Measurements from ENCODE around the gene ST6GALNAC4.

Gene ST6GALNAC4

DNA sequence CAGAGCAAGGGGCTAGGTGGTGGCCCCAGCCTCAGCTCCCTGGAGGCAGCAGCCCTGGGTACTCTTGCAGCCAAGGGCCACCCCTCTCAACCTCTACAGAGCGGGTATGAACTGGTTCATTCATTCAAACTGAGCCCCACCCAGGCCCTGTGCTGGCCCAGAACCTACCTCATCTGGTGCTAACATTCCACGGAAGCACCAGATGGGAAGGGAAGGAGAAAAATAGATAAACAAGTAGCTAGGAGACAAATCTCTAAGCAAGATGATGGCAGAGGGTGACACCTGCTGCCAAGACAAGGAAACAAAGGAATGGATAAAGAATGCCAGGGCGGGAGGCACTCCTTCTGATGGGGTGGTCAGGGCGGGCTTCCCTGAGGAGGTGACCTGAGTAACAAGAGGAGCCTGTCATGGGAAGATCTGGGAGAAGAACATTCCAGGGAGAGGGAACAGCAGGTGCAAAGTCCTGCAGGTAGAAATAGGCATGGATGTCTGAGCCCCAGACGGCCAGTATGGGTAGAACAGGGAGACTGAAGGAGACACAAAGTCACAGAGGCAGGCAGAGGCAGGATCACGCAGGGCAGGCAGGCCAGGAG is 6.1 kb downstream of the ST6GALNAC4 start:
- DNase-seq: no peak

DNA sequence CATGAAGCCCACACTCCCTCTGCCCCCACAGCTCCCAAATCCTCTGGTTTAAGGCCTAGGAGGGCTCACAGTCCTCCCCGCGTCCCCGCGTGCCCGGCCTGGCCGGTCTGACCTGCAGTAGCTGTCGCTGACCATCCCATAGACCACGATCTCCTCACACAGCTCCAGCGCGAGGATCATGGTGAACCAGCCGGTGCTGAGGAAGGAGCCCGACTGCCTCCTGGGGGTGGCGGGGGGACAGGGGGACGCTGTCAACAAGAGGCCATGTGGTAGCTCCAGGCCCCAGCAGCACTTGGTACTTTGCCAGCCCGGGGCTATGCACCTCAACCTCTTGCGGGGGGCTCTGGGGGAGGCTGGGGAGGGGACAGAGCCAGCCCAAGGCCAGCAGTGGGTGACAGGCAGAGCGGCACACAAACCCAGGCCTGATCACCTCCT is 7.0 kb downstream of the ST6GALNAC4 start:
- DNase-seq: no peak

DNA sequence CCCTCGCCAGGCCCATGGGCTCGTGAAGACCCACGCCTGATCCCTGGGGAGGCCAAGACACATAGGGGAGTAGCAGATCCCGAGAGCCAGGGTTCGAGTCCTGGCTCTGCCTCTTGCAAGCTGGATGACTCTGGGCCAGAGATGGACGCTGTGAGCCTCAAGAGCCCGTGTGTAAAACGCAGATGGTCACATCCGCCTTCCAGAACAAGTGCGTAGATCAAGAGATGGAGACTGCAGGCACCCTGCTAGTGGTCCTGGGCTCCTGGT is 8.2 kb downstream of the ST6GALNAC4 start:
- no peak for DNase-seq

DNA sequence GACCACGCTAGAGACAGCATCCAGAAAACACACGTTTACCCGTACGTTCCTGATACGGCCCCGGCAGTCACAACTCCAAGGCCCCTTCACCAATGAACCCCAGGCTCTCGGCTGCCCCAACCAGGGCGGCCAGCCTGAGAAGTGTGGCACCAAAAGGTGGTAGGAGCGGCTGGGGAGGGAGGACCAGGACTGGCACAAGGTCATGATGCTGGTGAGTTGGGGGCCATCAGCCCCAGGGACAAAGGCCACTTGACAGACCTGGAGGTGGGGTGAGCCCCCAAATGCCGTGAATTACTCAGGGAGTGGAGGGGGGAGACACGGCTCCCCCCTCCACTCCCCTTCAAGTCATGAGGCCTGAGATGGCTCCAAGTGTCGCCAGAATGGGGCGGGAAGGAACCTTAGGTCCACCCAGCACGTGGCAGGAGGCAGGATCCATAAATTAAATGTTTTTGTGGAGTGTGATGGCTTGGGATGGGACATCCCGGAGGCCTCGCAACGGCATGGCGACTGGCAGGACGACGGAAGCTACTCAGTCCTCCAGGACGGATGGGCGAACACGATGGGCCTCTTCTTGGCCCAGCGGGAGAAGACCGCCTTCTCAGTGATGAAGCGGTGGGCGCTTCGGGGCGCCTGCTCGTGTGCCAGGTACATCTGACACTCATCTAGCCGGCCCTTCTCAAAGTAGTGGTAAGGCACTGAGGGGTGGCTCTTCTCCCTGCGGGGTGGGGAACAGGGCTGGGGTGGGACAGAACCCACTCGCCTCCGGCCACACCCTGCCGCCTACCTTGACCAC is 8.8 kb downstream of the ST6GALNAC4 start:
- no peak for DNase-seq

DNA sequence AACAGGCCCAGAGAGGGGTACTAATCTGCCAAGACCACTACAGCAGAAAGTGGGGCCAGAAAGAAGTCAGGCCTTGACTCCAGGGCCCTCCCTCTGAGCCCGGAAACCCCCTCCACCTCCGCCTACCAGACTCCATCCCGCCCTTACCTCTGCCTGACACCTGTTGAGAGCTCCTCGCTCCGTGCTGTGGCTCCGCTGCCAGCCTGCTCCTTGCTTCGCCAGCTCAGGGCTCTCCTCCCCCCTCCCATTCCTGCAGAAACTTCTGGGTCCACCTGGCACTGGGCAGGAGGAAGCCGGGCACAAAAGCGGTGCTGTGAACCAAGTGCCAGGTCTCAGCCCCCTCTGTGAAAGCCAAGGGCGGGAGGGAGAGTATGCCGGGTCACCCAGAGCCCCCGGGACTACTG is 11.1 kb downstream of the ST6GALNAC4 start:
- DNase-seq: peak; percentile 73

DNA sequence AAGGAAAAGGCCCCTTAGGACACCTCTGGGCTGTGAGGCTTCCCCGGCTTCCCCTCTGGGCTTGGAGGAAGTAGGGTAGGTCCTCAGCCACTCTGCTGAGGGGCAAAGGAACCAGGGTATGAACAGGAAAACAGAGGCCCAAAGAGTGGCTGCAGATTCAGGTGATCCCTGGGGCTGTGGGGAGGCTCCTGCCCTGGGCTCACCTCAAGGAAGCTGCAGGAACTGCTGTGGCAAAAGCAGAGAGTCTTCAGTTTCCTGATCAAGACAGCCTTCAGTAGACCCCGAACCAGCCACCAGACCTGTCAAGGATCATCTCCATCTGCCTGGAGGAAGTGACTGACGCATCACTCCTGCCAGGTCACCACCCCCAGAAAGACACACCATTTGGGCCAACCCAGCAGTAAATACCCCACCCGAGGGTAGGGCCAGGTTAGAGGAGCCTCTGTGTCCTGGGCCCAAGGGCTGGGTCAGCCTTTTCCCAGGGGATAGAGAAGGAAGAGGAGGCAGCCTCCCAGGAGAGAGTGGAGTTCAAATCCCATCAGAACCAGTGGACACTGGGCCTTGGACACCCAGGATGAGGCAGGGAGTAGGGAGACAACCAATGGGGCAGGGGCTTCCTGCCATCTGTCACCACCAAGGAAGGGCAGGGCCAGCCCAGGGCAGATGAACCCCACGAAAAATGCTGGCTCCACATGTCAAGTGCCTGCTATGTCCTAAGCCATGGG is 11.7 kb downstream of the ST6GALNAC4 start:
- peak; percentile 60 for DNase-seq

DNA sequence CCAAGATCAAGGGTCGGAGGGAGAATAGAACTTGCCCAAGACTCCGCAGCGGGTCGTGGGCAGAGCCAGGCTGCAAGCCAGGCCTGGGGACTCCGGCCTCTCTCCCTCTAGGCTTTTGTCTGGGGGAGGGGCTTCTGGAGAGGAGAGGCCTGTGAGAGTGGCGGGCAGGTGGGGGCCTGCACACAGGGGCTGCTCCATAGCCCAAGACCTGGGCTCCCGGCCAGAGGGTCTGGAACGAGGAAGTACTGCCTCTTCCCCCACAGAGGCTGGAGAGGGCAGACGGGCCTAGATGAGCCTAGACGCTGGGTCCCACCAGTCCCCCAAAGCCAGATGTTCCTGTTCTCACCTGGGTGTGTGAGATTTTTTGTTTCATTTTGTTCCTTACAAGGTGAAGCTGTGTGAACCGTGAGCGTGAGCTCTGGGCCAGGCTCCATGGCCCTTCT is 12.3 kb downstream of the ST6GALNAC4 start:
- DNase-seq: peak; percentile 21

DNA sequence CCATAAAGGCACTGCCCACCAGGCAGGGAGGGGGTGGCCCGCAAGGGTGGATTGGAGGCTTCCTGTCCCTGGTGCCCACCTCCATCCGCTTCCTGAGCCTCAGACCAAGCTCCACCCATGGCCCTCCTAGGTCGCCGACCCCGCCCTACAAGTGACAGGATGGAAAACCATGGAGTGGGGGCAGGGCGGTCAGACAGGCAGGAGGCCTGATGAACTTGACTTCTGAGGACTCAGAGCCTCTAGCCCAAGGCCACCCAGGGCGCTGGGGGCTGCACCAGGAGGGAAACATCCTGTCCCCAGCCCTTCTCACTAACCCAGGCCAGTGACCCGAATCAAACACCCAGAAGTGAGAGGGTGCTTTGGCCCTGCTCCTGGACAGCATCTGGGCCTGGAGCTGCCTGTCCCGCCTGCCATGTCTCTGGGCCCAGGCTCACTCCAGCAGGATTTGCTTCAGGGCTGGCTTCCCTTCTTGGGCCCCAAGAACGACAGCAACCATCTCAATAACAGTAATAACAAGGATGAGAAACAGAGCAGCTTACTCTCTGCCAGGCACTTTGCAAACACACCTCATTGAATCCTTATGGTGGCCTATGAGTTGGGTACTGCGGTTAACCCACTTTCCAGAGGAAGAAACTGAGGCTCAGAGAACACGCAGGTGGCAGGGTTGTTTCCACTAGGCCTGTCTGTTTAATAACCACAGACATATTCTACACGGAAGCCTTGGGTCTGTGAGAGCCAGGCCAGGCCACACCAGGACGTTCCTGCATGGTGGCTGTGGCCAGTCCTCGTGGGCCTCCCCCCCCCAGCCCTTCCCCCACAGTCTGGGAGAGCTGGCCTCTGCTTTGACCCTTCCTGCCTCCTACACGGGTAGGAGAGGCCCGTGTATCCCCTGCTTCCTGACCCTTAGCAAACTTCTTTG is 13.0 kb downstream of the ST6GALNAC4 start:
- peak; percentile 74 for DNase-seq

DNA sequence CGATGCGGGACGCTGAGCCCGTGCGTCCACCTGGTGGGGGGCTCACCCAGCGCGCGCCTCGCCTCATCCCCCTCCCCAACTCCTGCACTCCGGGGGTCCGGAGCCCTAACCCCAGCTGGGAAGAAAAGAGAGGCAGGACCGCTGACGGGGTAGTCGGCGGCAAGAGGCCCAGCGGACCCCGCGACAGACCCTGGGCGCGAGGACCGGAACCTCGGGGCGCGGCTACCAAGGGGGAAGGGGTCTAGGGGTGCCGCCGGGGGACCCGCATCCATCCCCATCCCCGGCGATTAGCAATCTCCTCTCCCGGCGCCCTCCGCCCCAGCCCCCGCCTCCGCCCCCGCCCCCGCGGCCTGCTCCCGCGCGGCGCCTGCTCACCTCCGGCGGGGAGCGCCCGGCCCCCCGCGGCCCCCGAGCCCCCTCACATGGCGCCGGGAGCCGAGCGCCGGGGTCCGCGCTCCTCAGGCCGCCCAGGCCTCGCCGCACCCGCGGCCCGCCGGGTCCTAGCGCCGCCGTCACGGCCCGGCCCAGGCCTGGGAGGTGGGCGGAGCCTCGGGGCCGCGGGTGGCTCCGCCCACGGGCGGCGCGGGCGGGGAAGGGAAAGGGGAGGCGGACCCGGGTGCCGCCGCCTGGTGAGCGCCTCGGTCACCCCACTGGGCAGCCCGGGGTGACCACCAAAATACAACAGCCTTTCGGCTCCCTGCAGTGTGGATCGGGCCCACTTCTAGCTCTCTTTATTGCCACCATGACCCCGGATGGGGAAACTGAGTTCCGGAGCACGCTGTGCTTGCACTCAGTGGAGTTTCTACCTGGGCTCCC is 17.5 kb downstream of the ST6GALNAC4 start, which contains the start of gene ST6GALNAC6:
Gene ST6GALNAC6, minus strand, starts transcription at position 476 of the 816 bp plus-strand sequence. CDS start 1,622 bp downstream, outside the sequence.
- peak; percentile 77 for DNase-seq

DNA sequence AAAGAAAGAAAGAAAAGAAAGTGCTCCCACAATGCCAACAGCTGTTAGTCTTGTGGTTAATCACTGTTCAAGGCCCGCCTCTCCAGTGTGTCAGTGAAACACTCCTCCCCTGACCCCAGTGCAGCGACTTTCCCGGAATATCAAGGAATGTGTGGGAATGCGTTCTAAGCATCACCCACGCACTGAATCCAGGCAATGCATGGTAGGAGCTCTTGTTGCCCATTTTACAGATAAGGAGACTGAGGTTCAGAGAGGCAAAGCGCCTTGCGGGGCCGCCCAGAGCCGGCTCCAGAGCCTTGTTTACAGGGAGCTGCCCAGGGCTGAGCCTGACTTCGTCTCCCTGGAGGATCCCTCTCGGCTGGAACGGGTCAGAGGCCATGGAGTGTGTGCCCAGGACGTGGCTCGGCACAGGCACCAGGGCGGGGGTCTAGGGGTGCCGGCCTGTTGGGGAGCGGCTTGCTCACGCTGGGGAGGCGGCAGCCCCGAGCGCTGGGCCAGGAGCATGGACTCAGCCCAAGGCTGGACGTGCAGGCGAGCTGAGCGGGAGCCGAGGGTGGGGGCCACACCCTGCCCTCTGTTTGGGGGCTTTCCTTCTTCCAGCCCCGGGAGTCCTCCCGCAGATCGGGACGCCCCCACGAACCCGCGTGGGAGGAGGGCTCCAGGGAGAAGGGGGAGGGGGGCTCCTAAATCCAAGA is 18.3 kb downstream of the ST6GALNAC4 start:
- peak; percentile 26 for DNase-seq

DNA sequence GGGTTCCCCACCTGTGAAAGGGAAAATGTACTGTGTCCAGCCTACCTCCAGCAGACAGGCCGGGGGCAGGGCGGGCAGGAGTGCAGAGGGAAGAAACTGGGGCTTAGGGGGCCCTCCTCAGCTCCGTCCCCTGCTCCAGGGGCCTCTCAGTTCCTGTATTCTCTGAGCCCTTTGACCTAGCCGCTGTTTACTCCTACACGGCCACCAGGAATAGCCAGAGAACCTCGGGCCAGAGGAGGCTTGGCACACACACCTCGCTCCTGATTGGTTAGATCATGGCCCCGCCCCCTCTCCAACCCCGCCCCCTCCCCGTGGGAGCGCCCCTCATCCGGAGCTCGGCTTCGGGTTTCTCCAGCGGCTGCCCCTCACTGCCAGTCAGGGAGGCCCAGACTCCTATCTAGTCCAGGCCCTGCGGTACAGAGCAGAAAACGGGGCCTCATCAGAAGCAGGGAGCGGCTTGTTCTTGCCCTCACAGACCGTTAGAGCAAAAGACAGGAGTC is 19.6 kb downstream of the ST6GALNAC4 start:
- DNase-seq: peak; percentile 26

DNA sequence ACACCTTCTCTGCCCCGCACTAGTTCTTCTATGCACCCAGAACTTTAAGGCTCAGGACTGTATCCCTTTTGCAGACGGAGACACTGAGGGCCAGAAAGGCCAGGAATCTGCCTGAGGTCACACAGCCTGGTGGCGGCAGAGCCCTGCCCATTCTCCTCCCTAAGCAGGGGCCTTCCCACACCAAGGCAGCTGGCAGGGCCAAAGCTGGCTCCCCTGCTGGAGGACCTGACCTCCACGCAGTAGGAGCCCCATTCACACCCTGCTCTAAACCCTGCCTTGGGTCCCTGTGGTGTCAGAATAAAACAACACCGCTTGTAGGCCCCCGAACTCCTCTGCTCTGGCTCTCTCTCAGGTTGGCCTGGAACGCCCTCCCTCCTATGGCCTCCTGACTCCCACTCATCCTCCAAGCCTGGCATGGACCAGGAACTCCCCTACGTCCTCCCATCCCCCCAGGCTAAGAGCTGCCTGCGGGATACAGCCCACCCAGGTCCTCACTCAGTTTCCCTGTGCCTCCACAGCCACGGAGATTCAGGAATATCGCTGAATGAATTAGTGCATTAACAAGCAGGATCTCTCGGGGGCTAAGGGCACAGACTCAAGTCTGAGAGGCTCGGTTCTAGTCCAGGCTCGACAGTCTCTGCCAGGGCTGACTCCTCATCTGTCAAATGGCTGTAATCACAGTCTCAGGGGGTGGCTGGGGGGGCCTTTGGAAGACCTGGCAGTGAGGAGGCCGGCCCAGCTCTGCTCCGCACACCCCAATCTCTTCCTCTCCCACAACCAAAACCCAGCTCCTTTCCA is 20.2 kb downstream of the ST6GALNAC4 start:
- no peak for DNase-seq

DNA sequence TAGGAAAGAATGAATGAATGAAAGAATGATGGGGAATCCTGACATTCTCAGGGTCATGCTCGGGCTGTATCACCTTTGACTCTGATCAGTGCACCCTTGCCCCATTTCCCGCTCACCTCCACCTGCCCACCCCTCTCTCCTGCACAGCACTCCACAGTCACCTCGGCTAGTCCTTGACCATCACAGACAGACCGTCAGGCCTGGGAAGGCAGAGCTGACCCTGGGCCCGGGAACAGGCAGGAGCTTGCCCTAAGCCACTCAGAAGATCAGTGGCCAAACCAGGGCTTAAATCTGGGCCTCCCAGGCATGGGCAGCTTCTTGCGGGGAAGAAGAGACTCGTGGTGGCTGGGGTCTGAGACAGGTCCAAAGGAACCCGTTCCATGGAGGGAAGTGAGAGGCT is 21.0 kb downstream of the ST6GALNAC4 start:
- DNase-seq: no peak

DNA sequence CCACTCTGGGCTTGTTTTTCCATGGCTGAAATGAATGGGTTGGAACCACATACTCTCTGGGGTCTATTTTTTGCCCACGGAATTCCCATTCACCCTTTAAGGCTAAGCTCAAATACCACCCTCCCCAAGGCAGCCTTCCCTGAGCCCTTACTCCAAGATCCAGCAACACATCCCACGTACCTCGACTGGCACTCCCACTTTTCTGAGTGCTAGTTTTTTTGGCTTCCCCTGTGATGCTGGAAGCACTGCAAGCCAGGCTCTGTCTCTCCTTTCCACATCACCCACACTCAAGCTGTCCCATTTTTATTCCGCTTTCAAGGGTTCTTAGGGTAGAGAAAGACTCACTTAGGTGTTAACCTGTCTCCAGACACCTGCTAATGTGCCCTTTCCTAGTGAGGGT is 23.4 kb downstream of the ST6GALNAC4 start:
- no peak for DNase-seq

DNA sequence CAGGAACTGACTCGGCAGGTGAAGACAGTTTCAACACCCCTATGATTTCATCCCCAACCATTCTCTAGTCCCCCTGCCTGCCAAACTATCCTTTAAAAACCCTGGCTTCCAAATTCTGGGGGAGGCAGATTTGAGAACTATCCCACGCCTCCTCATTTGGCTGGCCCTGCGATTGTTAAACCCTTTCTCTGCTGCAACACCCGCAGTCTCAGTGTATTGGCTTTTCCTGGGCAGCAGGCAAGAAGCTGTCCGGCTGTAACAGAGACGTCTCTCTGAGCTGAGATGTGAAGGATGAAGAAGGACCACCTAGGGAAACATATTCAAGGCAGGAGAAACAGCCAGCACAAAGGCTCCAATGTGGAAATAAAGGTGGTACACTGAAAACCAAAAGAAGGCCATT is 24.0 kb downstream of the ST6GALNAC4 start:
- no peak for DNase-seq

DNA sequence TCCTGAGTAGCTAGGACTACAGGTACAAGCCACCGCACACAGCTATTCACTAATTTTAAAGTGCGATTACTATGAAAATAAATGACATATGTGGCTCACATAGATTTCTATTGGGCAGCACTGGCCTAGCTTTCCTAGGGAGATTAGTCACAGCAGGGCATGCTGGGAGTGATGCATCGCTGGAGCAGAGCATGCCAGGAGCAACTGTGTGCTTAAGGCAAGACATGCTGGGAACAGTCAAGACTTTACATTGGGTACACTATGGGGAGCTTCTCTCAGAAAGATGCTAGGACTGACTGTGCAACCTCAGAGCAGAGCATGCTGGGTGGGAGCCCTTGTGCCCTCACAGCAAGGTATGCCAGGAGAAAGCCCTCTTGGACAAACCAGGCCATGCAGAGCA is 26.8 kb downstream of the ST6GALNAC4 start:
- no peak for DNase-seq

DNA sequence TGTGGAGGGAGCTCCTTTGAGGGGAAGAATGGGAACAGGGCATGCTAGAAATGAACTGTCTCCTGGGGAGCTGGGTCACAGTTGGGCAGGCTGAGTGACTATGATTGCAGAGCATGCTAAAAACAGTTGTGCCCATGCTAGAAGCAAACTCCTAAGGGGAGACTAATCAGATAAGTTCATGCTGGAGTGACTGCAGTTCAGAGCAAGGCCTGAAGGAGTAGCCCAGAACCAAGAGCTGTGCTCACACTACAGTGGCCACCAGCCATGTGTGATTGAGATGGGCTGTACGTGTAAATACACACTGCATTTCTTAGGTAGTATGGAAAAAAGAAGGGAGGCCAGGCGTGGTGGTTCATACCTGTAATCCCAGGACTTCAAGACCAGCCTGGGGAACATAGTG is 29.0 kb downstream of the ST6GALNAC4 start:
- DNase-seq: no peak

DNA sequence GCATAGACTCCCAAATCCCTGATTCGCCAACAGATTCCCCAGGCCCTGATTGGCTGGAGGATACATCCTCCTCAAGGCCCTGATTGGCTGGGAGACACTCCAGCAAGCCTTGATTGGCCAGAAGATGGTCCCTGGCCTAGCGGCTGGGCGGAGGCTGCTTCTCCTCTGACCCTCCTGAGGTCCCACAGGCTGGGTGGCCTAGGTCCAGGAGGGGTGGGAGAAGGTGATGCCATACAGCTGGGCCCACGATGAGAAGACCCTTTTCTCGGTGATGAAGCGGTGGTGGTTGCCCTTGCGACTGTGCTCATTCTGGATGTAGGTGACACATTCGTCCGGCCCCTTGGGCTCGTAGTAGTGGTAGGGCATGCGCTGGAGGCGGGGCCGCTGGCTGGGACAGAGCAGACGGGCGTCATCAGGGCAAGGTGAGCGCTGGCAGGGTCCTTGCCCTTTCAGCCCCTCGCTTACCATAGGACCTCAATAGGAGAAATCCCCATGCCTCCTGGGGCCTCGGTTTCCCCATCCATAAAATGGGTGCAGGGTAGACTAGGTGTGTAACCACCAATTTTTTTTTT is 30.4 kb downstream of the ST6GALNAC4 start:
- DNase-seq: no peak

DNA sequence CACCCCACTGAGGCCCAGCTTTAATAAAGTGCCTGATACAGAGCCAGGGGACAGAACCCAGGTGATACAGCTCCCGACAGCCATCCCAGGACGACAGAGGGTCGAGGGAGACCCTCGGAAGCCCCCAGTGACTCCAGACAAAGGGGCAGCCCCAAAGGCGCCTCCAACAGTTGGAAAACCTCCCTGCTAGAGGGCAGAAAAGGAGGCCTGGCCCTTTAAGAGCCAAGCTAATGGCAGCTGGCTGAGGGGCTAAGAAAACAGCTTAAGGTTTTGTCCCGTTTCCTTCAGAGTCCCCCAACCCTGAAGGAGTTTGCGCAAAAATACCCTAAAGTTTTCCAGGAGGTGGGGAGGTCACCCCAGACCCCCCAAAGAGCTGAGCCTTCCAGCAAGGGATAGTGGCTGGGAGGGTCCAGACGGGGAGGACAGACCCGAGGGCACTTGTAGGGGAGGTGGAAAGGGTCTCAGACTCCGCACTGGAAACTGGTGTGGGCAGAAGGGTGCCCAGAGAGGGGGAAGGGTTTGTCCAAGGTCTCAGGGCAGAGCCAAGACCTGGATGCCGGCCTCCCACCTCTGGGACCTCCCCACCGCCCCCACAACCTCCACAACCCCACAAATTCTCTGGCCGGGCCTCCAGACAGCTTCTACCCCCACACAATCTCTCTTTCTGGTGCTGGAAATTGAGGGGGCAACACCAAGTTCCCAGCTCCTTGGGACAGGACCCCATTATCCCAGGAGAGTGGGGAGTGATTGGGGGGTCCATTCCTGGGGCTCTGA is 31.1 kb downstream of the ST6GALNAC4 start:
- no peak for DNase-seq
